ENCODE measurements around the gene NANP. TPM values are rescaled to one million over a fixed set of nuclear protein-coding genes. Genes with fewer than 3 reads are reported as not detected.

Gene NANP
- total RNA-seq, 1 experiment from 2014 or later = 7.3 TPM

GRCh38 chr20:25588491-25588890 is 35.3 kb downstream of the NANP start:
- ATAC-seq = no peak
- H3K4me3 ChIP-seq (replicated peaks in 1 of 2; ENCODE audit: low read depth in 1 of 2, low read length in 2 of 2) = no peak overlapping the region
- H4K20me1 ChIP-seq (ENCODE audit: insufficient read depth) = no peaks in the 10 kb centered on the region
- no peaks in the 10 kb centered on the region for H3K27me3 ChIP-seq (ENCODE audit: insufficient read depth, low read length)
- no peak for TF ChIP-seq TCF7L2 (IDR thresholded peaks at IDR 0.05; ENCODE audit: borderline replicate concordance, extremely low read depth, insufficient read depth, insufficient read length)
- TF ChIP-seq, protein P1, sequence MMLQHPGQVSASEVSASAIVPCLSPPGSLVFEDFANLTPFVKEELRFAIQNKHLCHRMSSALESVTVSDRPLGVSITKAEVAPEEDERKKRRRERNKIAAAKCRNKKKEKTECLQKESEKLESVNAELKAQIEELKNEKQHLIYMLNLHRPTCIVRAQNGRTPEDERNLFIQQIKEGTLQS (IDR thresholded peaks at IDR 0.05) = no peak
- no peak for TF ChIP-seq ELF1 (IDR thresholded peaks at IDR 0.05; ENCODE audit: borderline replicate concordance, low read depth)
- no peak for TF ChIP-seq JUND (IDR thresholded peaks at IDR 0.05)
- no peak for TF ChIP-seq YY1 (IDR thresholded peaks at IDR 0.05; ENCODE audit: extremely low read depth, insufficient replicate concordance, low read depth, low read length)
- no peak for TF ChIP-seq POLR2A (IDR thresholded peaks at IDR 0.05; ENCODE audit: borderline replicate concordance, extremely low read depth, insufficient read depth, insufficient read length)
- no peak for TF ChIP-seq POLR2AphosphoS5 (IDR thresholded peaks at IDR 0.05; ENCODE audit: low read depth, low read length)
- no peak for TF ChIP-seq ZFX (IDR thresholded peaks at IDR 0.05)
- TF ChIP-seq FOSL1 (IDR thresholded peaks at IDR 0.05; ENCODE audit: low read depth) = no peak
- TF ChIP-seq SIN3A (IDR thresholded peaks at IDR 0.05; ENCODE audit: low read depth) = no peak
- no peak for TF ChIP-seq CBX3 (IDR thresholded peaks at IDR 0.05; ENCODE audit: low read depth)
- TF ChIP-seq EGR1 (IDR thresholded peaks at IDR 0.05; ENCODE audit: low read depth) = no peak
- TF ChIP-seq SP1 (IDR thresholded peaks at IDR 0.05; ENCODE audit: low read depth) = no peak
- no peak for TF ChIP-seq ZNF274 (IDR thresholded peaks at IDR 0.05; ENCODE audit: low read depth, low read length)
- no peak for TF ChIP-seq SRF (IDR thresholded peaks at IDR 0.05; ENCODE audit: low read depth)
- H3K27ac ChIP-seq (ENCODE audit: low read depth, low read length) = no peak overlapping the region
- ChIA-PET RAD21 (ENCODE audit: low non-redundant PET in 1 of 2, low total read pairs in 2 of 2, uncharacterized antibody in 2 of 2, unreplicated experiment in 2 of 2) (no interaction called here), CTCF (no interaction called here), POLR2A (no interaction called here)
- no peak overlapping the region for H3K4me2 ChIP-seq (ENCODE audit: low read length)
- H3K36me3 ChIP-seq (ENCODE audit: control insufficient read depth in 1 of 2, insufficient read depth in 2 of 2, low read length in 2 of 2) = no peaks in the 10 kb centered on the region
- BruUV-seq (replicated peaks) = no TSS peak
- no peaks in the 10 kb centered on the region for H3K9me3 ChIP-seq (ENCODE audit: control insufficient read depth in 1 of 2, insufficient read depth in 1 of 2, low read depth in 1 of 2, low read length in 2 of 2)
- intact Hi-C loops (cut with micrococcal nuclease) = no loop called here
- no peaks in the 10 kb centered on the region for H3K79me2 ChIP-seq (ENCODE audit: insufficient read depth, low read length)
- no peaks in the 10 kb centered on the region for H3K9me2 ChIP-seq (ENCODE audit: insufficient read depth)
- DNase-seq (ENCODE audit: low read depth, low spot score) = no peak
- no peak overlapping the region for H2AFZ ChIP-seq (ENCODE audit: low read depth, low read length, poor library complexity, severe bottlenecking)
- peaks cover 6 to 21% of the 10 kb centered on the region in 2 experiments; a peak in 3 of 4 replicates for H3K4me1 ChIP-seq (ENCODE audit: control insufficient read depth in 1 of 2, insufficient read depth in 2 of 2, low read length in 2 of 2)
- H3K9ac ChIP-seq (ENCODE audit: low read length) = no peak overlapping the region
